GM20000 (cell line): ENCODE results near the gene HSDL2.
"Not testable (repeated sequence)": the region's sequence is repeated elsewhere in the genome, so short reads cannot be mapped to it uniquely, and the experiment has no call there.

Experiments
- DNase-seq: peaks from one replicate; pipeline ENCODE4 v3.0.0; 2012; ENCODE audit warnings: low spot score
- CTCF ChIP-seq: IDR thresholded peaks from 2 replicates; pipeline ENCODE4 v1.5.1; 2012; ENCODE audit warnings: mild to moderate bottlenecking, control low read depth; ENCODE audit errors: extremely low read depth, missing control alignments

HSDL2 gene

GRCh38 chr9:112384219-112384618 is 4.3 kb downstream of the HSDL2 start:
- DNase-seq: no peak
- no peak for TF ChIP-seq CTCF

GRCh38 chr9:112384690-112385089 is 4.8 kb downstream of the HSDL2 start:
- DNase-seq: no peak
- no peak for TF ChIP-seq CTCF

GRCh38 chr9:112387115-112387514 is 7.2 kb downstream of the HSDL2 start:
- DNase-seq: no peak
- TF ChIP-seq CTCF: no peak

GRCh38 chr9:112389897-112390296 is 10.0 kb downstream of the HSDL2 start:
- not testable (repeated sequence) for DNase-seq

GRCh38 chr9:112391936-112392560 is 12.1 kb downstream of the HSDL2 start:
- not testable (repeated sequence) for DNase-seq

- not testable (repeated sequence) for DNase-seq
Measured at GRCh38 chr9:112393146-112393545, 13.2 kb downstream of the HSDL2 start.

- no peak for TF ChIP-seq CTCF
- no peak for DNase-seq
Measured at GRCh38 chr9:112396416-112396815, 16.5 kb downstream of the HSDL2 start.

- no peak for DNase-seq
- no peak for TF ChIP-seq CTCF
Measured at GRCh38 chr9:112396872-112397271, 17.0 kb downstream of the HSDL2 start.

- no peak for TF ChIP-seq CTCF
Measured at GRCh38 chr9:112401175-112401815, 21.4 kb downstream of the HSDL2 start.

More at GRCh38 chr9:112401175-112401815, 21.4 kb downstream of the HSDL2 start:
- DNase-seq: no peak
